ENCODE measurements around the gene TRMT2A. TPM values are rescaled to one million over a fixed set of nuclear protein-coding genes. Genes with fewer than 3 reads are reported as not detected.

Gene TRMT2A
- total and polyA plus RNA-seq, 10 of the 15 experiments (the other 5 are each of a cell fraction or from before 2014, with no cell fraction given), result 0.29 to 97.0 (median 57.9) TPM

- TF ChIP-seq, protein P1, sequence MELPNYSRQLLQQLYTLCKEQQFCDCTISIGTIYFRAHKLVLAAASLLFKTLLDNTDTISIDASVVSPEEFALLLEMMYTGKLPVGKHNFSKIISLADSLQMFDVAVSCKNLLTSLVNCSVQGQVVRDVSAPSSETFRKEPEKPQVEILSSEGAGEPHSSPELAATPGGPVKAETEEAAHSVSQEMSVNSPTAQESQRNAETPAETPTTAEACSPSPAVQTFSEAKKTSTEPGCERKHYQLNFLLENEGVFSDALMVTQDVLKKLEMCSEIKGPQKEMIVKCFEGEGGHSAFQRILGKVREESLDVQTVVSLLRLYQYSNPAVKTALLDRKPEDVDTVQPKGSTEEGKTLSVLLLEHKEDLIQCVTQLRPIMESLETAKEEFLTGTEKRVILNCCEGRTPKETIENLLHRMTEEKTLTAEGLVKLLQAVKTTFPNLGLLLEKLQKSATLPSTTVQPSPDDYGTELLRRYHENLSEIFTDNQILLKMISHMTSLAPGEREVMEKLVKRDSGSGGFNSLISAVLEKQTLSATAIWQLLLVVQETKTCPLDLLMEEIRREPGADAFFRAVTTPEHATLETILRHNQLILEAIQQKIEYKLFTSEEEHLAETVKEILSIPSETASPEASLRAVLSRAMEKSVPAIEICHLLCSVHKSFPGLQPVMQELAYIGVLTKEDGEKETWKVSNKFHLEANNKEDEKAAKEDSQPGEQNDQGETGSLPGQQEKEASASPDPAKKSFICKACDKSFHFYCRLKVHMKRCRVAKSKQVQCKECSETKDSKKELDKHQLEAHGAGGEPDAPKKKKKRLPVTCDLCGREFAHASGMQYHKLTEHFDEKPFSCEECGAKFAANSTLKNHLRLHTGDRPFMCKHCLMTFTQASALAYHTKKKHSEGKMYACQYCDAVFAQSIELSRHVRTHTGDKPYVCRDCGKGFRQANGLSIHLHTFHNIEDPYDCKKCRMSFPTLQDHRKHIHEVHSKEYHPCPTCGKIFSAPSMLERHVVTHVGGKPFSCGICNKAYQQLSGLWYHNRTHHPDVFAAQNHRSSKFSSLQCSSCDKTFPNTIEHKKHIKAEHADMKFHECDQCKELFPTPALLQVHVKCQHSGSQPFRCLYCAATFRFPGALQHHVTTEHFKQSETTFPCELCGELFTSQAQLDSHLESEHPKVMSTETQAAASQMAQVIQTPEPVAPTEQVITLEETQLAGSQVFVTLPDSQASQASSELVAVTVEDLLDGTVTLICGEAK (IDR thresholded peaks at IDR 0.05; ENCODE audit: borderline replicate concordance), result no peak
- TF ChIP-seq, protein P2, sequence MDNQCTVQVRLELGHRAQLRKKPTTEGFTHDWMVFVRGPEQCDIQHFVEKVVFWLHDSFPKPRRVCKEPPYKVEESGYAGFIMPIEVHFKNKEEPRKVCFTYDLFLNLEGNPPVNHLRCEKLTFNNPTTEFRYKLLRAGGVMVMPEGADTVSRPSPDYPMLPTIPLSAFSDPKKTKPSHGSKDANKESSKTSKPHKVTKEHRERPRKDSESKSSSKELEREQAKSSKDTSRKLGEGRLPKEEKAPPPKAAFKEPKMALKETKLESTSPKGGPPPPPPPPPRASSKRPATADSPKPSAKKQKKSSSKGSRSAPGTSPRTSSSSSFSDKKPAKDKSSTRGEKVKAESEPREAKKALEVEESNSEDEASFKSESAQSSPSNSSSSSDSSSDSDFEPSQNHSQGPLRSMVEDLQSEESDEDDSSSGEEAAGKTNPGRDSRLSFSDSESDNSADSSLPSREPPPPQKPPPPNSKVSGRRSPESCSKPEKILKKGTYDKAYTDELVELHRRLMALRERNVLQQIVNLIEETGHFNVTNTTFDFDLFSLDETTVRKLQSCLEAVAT (IDR thresholded peaks at IDR 0.05), result no peak
- TF ChIP-seq ASH2L (IDR thresholded peaks at IDR 0.05; ENCODE audit: borderline replicate concordance, low read depth) (no peak), RAD21 (IDR thresholded peaks at IDR 0.05; ENCODE audit: insufficient read depth, low read depth, low read length) (no peak), TCF3 (IDR thresholded peaks at IDR 0.05; ENCODE audit: borderline replicate concordance, insufficient read depth, low read depth, low read length) (no peak), FOS (IDR thresholded peaks at IDR 0.05; ENCODE audit: borderline replicate concordance, extremely low read depth, insufficient read length) (no peak), SMARCA5 (IDR thresholded peaks at IDR 0.05) (no peak), BHLHE40 (IDR thresholded peaks at IDR 0.05; ENCODE audit: borderline replicate concordance in 1 of 2, low read depth in 2 of 2, low read length in 1 of 2) (no peak), NFIC (IDR thresholded peaks at IDR 0.05; ENCODE audit: low read depth, low read length) (no peak), BACH1 (IDR thresholded peaks at IDR 0.05; ENCODE audit: borderline replicate concordance) (no peak), POLR2AphosphoS5 (IDR thresholded peaks at IDR 0.05; ENCODE audit: low read length) (no peak)
- TF ChIP-seq, protein P3, sequence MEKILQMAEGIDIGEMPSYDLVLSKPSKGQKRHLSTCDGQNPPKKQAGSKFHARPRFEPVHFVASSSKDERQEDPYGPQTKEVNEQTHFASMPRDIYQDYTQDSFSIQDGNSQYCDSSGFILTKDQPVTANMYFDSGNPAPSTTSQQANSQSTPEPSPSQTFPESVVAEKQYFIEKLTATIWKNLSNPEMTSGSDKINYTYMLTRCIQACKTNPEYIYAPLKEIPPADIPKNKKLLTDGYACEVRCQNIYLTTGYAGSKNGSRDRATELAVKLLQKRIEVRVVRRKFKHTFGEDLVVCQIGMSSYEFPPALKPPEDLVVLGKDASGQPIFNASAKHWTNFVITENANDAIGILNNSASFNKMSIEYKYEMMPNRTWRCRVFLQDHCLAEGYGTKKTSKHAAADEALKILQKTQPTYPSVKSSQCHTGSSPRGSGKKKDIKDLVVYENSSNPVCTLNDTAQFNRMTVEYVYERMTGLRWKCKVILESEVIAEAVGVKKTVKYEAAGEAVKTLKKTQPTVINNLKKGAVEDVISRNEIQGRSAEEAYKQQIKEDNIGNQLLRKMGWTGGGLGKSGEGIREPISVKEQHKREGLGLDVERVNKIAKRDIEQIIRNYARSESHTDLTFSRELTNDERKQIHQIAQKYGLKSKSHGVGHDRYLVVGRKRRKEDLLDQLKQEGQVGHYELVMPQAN (conservative IDR thresholded peaks at IDR 0.05), result no peak
Observed at GRCh38 chr22:20135806-20136602, 19.0 kb upstream of the TRMT2A start (continued).

Data from GM12878 (cell line).